Activated CD4-positive, alpha-beta T cell treated with anti-CD3 and anti-CD28 coated beads for 36 hours (primary cell): ENCODE results near the gene F8. TPM values are rescaled to one million over a fixed set of nuclear protein-coding genes. Genes with fewer than 3 reads are reported as not detected.
"Not testable (repeated sequence)": the region's sequence is repeated elsewhere in the genome, so short reads cannot be mapped to it uniquely, and the experiment has no call there.

ENCODE experiments used
- ATAC-seq: fragments of 200-7000 bp; cut with Tn5 transposase; one replicate; pipeline ENCODE4 v1.10.0; 2021; ENCODE audit warnings: mild to moderate bottlenecking, moderate library complexity
- CTCF ChIA-PET: fragments of 350-600 bp; sonication (Branson Sonifier 250); formaldehyde crosslinking; loops from one replicate; lab custom pipeline; 2021; ENCODE audit warnings: antibody characterized with exemption; lab: Charles Lee
- POLR2A ChIA-PET: fragments of 350-600 bp; sonication (Branson Sonifier 250); formaldehyde crosslinking; loops from one replicate; lab custom pipeline; 2021; ENCODE audit warnings: antibody characterized with exemption, inconsistent platforms; lab: Charles Lee
- DNase-seq: peaks from one replicate; pipeline ENCODE4 v3.0.0-alpha.2; 2020
- H3K27ac Mint-ChIP-seq: one replicate; pipeline ENCODE4 v1.8.0; 2021; ENCODE audit warnings: mixed read lengths
- H3K27me3 Mint-ChIP-seq: one replicate; pipeline ENCODE4 v1.8.0; 2021; ENCODE audit warnings: mixed read lengths
- H3K36me3 Mint-ChIP-seq: one replicate; pipeline ENCODE4 v1.8.0; 2021; ENCODE audit warnings: low read depth, mixed read lengths
- H3K4me1 Mint-ChIP-seq: one replicate; pipeline ENCODE4 v1.8.0; 2021; ENCODE audit warnings: mixed read lengths
- H3K4me3 Mint-ChIP-seq: one replicate; pipeline ENCODE4 v1.8.0; 2021; ENCODE audit warnings: mild to moderate bottlenecking, moderate library complexity, mixed read lengths
- H3K9me3 Mint-ChIP-seq: one replicate; pipeline ENCODE4 v1.8.0; 2021; ENCODE audit warnings: low read depth, mixed read lengths
- intact Hi-C, 2 experiments: fragments of 100-400 bp; cut with DNase I in 1 of 2; cut with micrococcal nuclease in 1 of 2; formaldehyde crosslinking; loops; one replicate each; pipeline versions ENCODE4 v1.14.2 to v1.15.1; 2022 to 2024; cut with DNase I, micrococcal nuclease
- total RNA-seq, 2 experiments: library from RNA; stranded (reverse); gene quantifications; one replicate each; pipeline ENCODE4 v1.2.3, GENCODE V29; 2021

F8 gene
- total RNA-seq, 2 experiments from 2014 or later = 5.4 to 6.3 TPM

GRCh38 chrX:155031657-155032056, 9.1 kb upstream of the F8 start:
- ChIA-PET POLR2A (no interaction called here), CTCF (no interaction called here)
- peaks cover 23% of the 10 kb centered on the region for H3K4me1 Mint-ChIP-seq
- H3K27me3 Mint-ChIP-seq = no peaks in the 10 kb centered on the region
- H3K4me3 Mint-ChIP-seq = no peak overlapping the region
- no peak for ATAC-seq
- intact Hi-C loops = no loop called here
- H3K9me3 Mint-ChIP-seq = peaks cover 3% of the 10 kb centered on the region
- H3K27ac Mint-ChIP-seq = no peak overlapping the region
- no peak for DNase-seq
- peaks cover 21% of the 10 kb centered on the region for H3K36me3 Mint-ChIP-seq

- intact Hi-C loops = loop anchor here (5.0 to 10.0 kb wide), 4 partner anchors 43 to 233 kb away; partner anchors contain the start of genes BRCC3 (in 1 of the 2), CMC4 (in 1 of the 2), MPP1 (in 1 of the 2) and MTCP1 (in 1 of the 2)
- ATAC-seq = no peak
- Mint-ChIP-seq H3K27me3 (no peaks in the 10 kb centered on the region), H3K27ac (peak overlapping the region; percentile 78), H3K36me3 (peaks cover 4% of the 10 kb centered on the region), H3K9me3 (no peaks in the 10 kb centered on the region), H3K4me3 (peak overlapping the region; percentile 86), H3K4me1 (peaks cover 23% of the 10 kb centered on the region)
- POLR2A ChIA-PET = no interaction called here
- no peak for DNase-seq
- CTCF ChIA-PET = interaction anchor here (1.1 kb wide), 1 partner anchor 111 kb away, joined by 5 read pairs; no protein-coding TSS in a partner anchor
Observed at GRCh38 chrX:155028877-155029291, 6.4 kb upstream of the F8 start.

GRCh38 chrX:155028129-155028528, 5.6 kb upstream of the F8 start:
- DNase-seq (peak; percentile 6), ATAC-seq (peak; percentile 5)
- Mint-ChIP-seq H3K36me3 (peaks cover 2% of the 10 kb centered on the region), H3K27ac (peak overlapping the region; percentile 93), H3K9me3 (no peaks in the 10 kb centered on the region), H3K27me3 (no peaks in the 10 kb centered on the region), H3K4me1 (peaks cover 21% of the 10 kb centered on the region), H3K4me3 (peak overlapping the region; percentile 86)
- POLR2A ChIA-PET = no interaction called here
- intact Hi-C loops = loop anchor here (5.0 to 10.0 kb wide), 4 partner anchors 44 to 234 kb away; partner anchors contain the start of genes BRCC3 (in 1 of the 2), CMC4 (in 1 of the 2), MPP1 (in 1 of the 2) and MTCP1 (in 1 of the 2)
- CTCF ChIA-PET = interaction anchor here (1.1 kb wide), 1 partner anchor 111 kb away, joined by 5 read pairs; no protein-coding TSS in a partner anchor

- intact Hi-C loops = loop anchor here (1.0 to 10.0 kb wide), 8 partner anchors 29 to 853 kb away; partner anchors contain the start of genes BRCC3 (in 2 of the 2), CMC4 (in 2 of the 2), MTCP1 (in 2 of the 2) and MPP1 (in 1 of the 2)
- CTCF ChIA-PET = interaction anchor here (1.1 to 1.3 kb wide), 3 partner anchors 21 to 110 kb away, joined by 3 to 5 read pairs (median 3); no protein-coding TSS in a partner anchor
- DNase-seq (peak; percentile 22), ATAC-seq (peak; percentile 47)
- H3K27ac Mint-ChIP-seq = peak overlapping the region; percentile 93
- H3K27me3 Mint-ChIP-seq = no peaks in the 10 kb centered on the region
- no peaks in the 10 kb centered on the region for H3K9me3 Mint-ChIP-seq
- peak overlapping the region; percentile 86 for H3K4me3 Mint-ChIP-seq
- peaks cover 2% of the 10 kb centered on the region for H3K36me3 Mint-ChIP-seq
- peaks cover 21% of the 10 kb centered on the region for H3K4me1 Mint-ChIP-seq
- POLR2A ChIA-PET = no interaction called here
Observed at GRCh38 chrX:155027509-155028066, 5.1 kb upstream of the F8 start.

- no peaks in the 10 kb centered on the region for H3K27me3 Mint-ChIP-seq
- POLR2A ChIA-PET = interaction anchor here (0.6 to 1.0 kb wide), 2 partner anchors 249 to 605 kb away, joined by 3 to 4 read pairs; no protein-coding TSS in a partner anchor
- intact Hi-C loops = loop anchor here (1.0 to 10.0 kb wide), 9 partner anchors 30 to 854 kb away; partner anchors contain the start of genes BRCC3 (in 2 of the 2), CMC4 (in 2 of the 2), MTCP1 (in 2 of the 2) and MPP1 (in 1 of the 2)
- DNase-seq = peak; percentile 94
- peak within 1 kb of the TSS; percentile 93 for H3K27ac Mint-ChIP-seq
- H3K4me3 Mint-ChIP-seq = peak within 1 kb of the TSS; percentile 86
- ATAC-seq = peak; percentile 86
- peaks cover 2% of the 10 kb centered on the region for H3K36me3 Mint-ChIP-seq
- H3K9me3 Mint-ChIP-seq = no peaks in the 10 kb centered on the region
- CTCF ChIA-PET = interaction anchor here (0.7 to 1.3 kb wide), 4 partner anchors 10 to 30 kb away, joined by 3 read pairs; no protein-coding TSS in a partner anchor
- H3K4me1 Mint-ChIP-seq = peaks cover 21% of the 10 kb centered on the region
Observed at GRCh38 chrX:155026727-155027508, 4.4 kb upstream of the F8 start, which contains the start of gene FUNDC2. Gene FUNDC2 (plus strand): TSS chrX:155026844. CDS start chrX:155026939, 95 bp downstream.

GRCh38 chrX:155026420-155026726, 3.9 kb upstream of the F8 start:
- ChIA-PET CTCF (interaction anchor here (0.9 to 1.3 kb wide), 3 partner anchors 13 to 31 kb away, joined by 3 read pairs; no protein-coding TSS in a partner anchor), POLR2A (interaction anchor here (1.0 kb wide), 1 partner anchor 606 kb away, joined by 4 read pairs; no protein-coding TSS in a partner anchor)
- no peak for DNase-seq
- intact Hi-C loops = loop anchor here (1.0 to 10.0 kb wide), 8 partner anchors 30 to 854 kb away; partner anchors contain the start of genes BRCC3 (in 1 of the 2), CMC4 (in 1 of the 2), MPP1 (in 1 of the 2) and MTCP1 (in 1 of the 2)
- Mint-ChIP-seq H3K4me1 (peaks cover 18% of the 10 kb centered on the region), H3K9me3 (no peaks in the 10 kb centered on the region), H3K27me3 (no peaks in the 10 kb centered on the region), H3K36me3 (peaks cover 2% of the 10 kb centered on the region), H3K4me3 (peak overlapping the region; percentile 86), H3K27ac (peak overlapping the region; percentile 60)
- no peak for ATAC-seq

- intact Hi-C loops = loop anchor here in 1 of 2 experiments (10.0 kb wide), 1 partner anchor 219 kb away; the partner anchor contains the start of gene MPP1
- Mint-ChIP-seq H3K27me3 (no peaks in the 10 kb centered on the region), H3K4me1 (peaks cover 11% of the 10 kb centered on the region), H3K36me3 (no peaks in the 10 kb centered on the region), H3K27ac (no peak overlapping the region), H3K9me3 (no peaks in the 10 kb centered on the region), H3K4me3 (no peak overlapping the region)
- CTCF ChIA-PET = interaction anchor here (1.0 kb wide), 1 partner anchor 28 kb away, joined by 3 read pairs; no protein-coding TSS in a partner anchor
- ATAC-seq = no peak
- POLR2A ChIA-PET = interaction anchor here (0.7 kb wide), 1 partner anchor 207 kb away, joined by 3 read pairs; no protein-coding TSS in a partner anchor
- no peak for DNase-seq
Observed at GRCh38 chrX:155023907-155024833, 1.6 kb upstream of the F8 start.

- DNase-seq (no peak), ATAC-seq (no peak)
- Mint-ChIP-seq H3K4me3 (no peak overlapping the region), H3K27me3 (no peaks in the 10 kb centered on the region), H3K4me1 (no peaks in the 10 kb centered on the region), H3K36me3 (no peaks in the 10 kb centered on the region), H3K9me3 (no peaks in the 10 kb centered on the region), H3K27ac (no peak overlapping the region)
- intact Hi-C loops = loop anchor here in 1 of 2 experiments (10.0 kb wide), 1 partner anchor 216 kb away; the partner anchor contains the start of gene MPP1
- ChIA-PET CTCF (no interaction called here), POLR2A (no interaction called here)
Observed at GRCh38 chrX:155020591-155020990, 1.9 kb downstream of the F8 start.

- no peaks in the 10 kb centered on the region for H3K27me3 Mint-ChIP-seq
- H3K4me3 Mint-ChIP-seq = no peak overlapping the region
- CTCF ChIA-PET = interaction anchor here (0.8 kb wide), 1 partner anchor 47 kb away, joined by 3 read pairs; no protein-coding TSS in a partner anchor
Observed at GRCh38 chrX:155009994-155010472, 12.5 kb downstream of the F8 start.

GRCh38 chrX:155008578-155008977, 13.9 kb downstream of the F8 start:
- DNase-seq, H3K27me3 Mint-ChIP-seq, H3K4me1 Mint-ChIP-seq, H3K4me3 Mint-ChIP-seq, H3K27ac Mint-ChIP-seq, H3K36me3 Mint-ChIP-seq, POLR2A ChIA-PET, CTCF ChIA-PET, ATAC-seq, intact Hi-C loops, H3K9me3 Mint-ChIP-seq: not testable (repeated sequence)

More at GRCh38 chrX:155009994-155010472, 12.5 kb downstream of the F8 start:
- ATAC-seq = no peak
- Mint-ChIP-seq H3K4me1 (no peaks in the 10 kb centered on the region), H3K9me3 (no peaks in the 10 kb centered on the region), H3K36me3 (no peaks in the 10 kb centered on the region), H3K27ac (no peak overlapping the region)
- intact Hi-C loops = no loop called here
- no peak for DNase-seq
- POLR2A ChIA-PET = no interaction called here
